Panc1 (cell line): Measurements from ENCODE around the gene ADORA1. TPM values are rescaled to one million over a fixed set of nuclear protein-coding genes. Genes with fewer than 3 reads are reported as not detected.

Experiments
- ATAC-seq: fragments of 200-7000 bp; cut with Tn5 transposase; 2 replicates; pipeline ENCODE4 v1.9.1; 2020; ENCODE audit warnings: mild to moderate bottlenecking, moderate library complexity
- BruUV-seq: library from RNA; stranded (reverse); fragments of 400-500 nt; replicated peaks from 2 replicates; lab custom pipeline; 2021; lab: Mats Ljungman, UMichigan
- CTCF ChIA-PET: fragments of 300-600 bp; sonication (Branson Sonifier 250); formaldehyde crosslinking; loops from one replicate; lab custom pipeline; 2022; ENCODE audit warnings: antibody characterized with exemption; lab: Charles Lee
- POLR2A ChIA-PET: fragments of 300-600 bp; sonication (Branson Sonifier 250); formaldehyde crosslinking; loops from one replicate; lab custom pipeline; 2022; ENCODE audit warnings: antibody characterized with exemption; lab: Charles Lee
- DNase-seq: peaks from one replicate; pipeline ENCODE4 v3.0.0-alpha.2; 2010; ENCODE audit warnings: low read depth, low spot score
- H3K27ac ChIP-seq: 2 replicates; pipeline ENCODE4 v1.5.1; 2011; ENCODE audit warnings: mild to moderate bottlenecking, low read length, inconsistent platforms
- H3K27me3 ChIP-seq: fragments of 200-500 bp; sonication (Bioruptor generic); 2 replicates; pipeline ENCODE4 v1.6.0; 2014; ENCODE audit warnings: low read length, inconsistent platforms; ENCODE audit not compliant: control insufficient read depth, insufficient read depth
- H3K36me3 ChIP-seq: fragments of 200-500 bp; sonication (Bioruptor generic); 2 replicates; pipeline ENCODE4 v1.5.1; 2014; ENCODE audit warnings: inconsistent platforms, mild to moderate bottlenecking, low read length, moderate library complexity; ENCODE audit not compliant: control insufficient read depth, insufficient read depth
- H3K4me1 ChIP-seq: 2 replicates; pipeline ENCODE4 v1.5.1; 2011; ENCODE audit warnings: inconsistent platforms, mild to moderate bottlenecking, low read length, moderate library complexity; ENCODE audit not compliant: control insufficient read depth, insufficient read depth
- H3K4me3 ChIP-seq, 2 experiments: 2 replicates each; pipeline ENCODE4 v1.5.1; 2011 to 2012; ENCODE audit warnings: low read depth in 2 of 2, low read length in 2 of 2, mild to moderate bottlenecking in 2 of 2, inconsistent platforms in 1 of 2, moderate library complexity in 1 of 2
- H3K9me3 ChIP-seq: fragments of 200-500 bp; sonication (Bioruptor generic); 2 replicates; pipeline ENCODE4 v1.5.1; 2014; ENCODE audit warnings: low read depth, mild to moderate bottlenecking, inconsistent platforms, low read length, moderate library complexity; ENCODE audit not compliant: control insufficient read depth, insufficient read depth
- CTCF ChIP-seq: fragments of 450-650 bp; IDR thresholded peaks from 2 replicates; pipeline ENCODE4 v1.5.1; 2017; ENCODE audit warnings: mild to moderate bottlenecking
- POLR2AphosphoS5 ChIP-seq: IDR thresholded peaks from 2 replicates; pipeline ENCODE4 v1.6.1; 2012; ENCODE audit warnings: mild to moderate bottlenecking, low read depth, low read length, moderate library complexity
- REST ChIP-seq, 2 experiments: IDR thresholded peaks; 2 replicates each; pipeline ENCODE4 v1.6.1; 2011 to 2012; ENCODE audit warnings: low read depth in 2 of 2, control low read depth in 1 of 2, low read length in 1 of 2, mild to moderate bottlenecking in 1 of 2, moderate library complexity in 1 of 2; ENCODE audit not compliant: insufficient read depth in 1 of 2
- SIN3A ChIP-seq: IDR thresholded peaks from 2 replicates; pipeline ENCODE4 v1.6.1; 2012; ENCODE audit warnings: low read depth, mild to moderate bottlenecking, low read length, moderate library complexity, borderline replicate concordance; ENCODE audit not compliant: insufficient read depth
- TCF7L2 ChIP-seq: IDR thresholded peaks from 2 replicates; pipeline ENCODE4 v1.6.1; 2011; ENCODE audit warnings: mild to moderate bottlenecking, low read depth, low read length, inconsistent platforms
- in situ Hi-C: cut with HindIII; loops from 2 replicates; pipeline ENCODE4 v1.10.0; 2016; ENCODE audit warnings: low sequenced_read_pairs, low pct_unique_long_range_greater_than_20kb
- intact Hi-C: fragments of 100-400 bp; cut with micrococcal nuclease; formaldehyde crosslinking; loops from one replicate; pipeline ENCODE4 v1.10.0; 2022; ENCODE audit not compliant: unreplicated experiment
- total RNA-seq: library from RNA; stranded (reverse); gene quantifications from one replicate; pipeline ENCODE4 v1.2.1, GENCODE V29; 2021; ENCODE audit not compliant: unreplicated experiment

The ADORA1 gene
- total RNA-seq, 1 experiment from 2014 or later: 8.5 TPM

- POLR2A ChIA-PET: no interaction called here
- Histone ChIP-seq H3K27me3 (no peaks in the 10 kb centered on the region), H3K9me3 (no peaks in the 10 kb centered on the region), H3K4me1 (no peaks in the 10 kb centered on the region; the same call in 1 of the 2 replicates), H3K27ac (no peak overlapping the region), H3K36me3 (no peaks in the 10 kb centered on the region), H3K4me3 (no peak overlapping the region)
- ATAC-seq (peak; percentile 87), DNase-seq (peak; percentile 51)
- TF ChIP-seq SIN3A (no peak), CTCF (peak; percentile 94), POLR2AphosphoS5 (no peak), TCF7L2 (no peak)
- intact Hi-C loops: loop anchor here (2.0 kb wide), 2 partner anchors 56 to 134 kb away; no protein-coding TSS in a partner anchor
- no TSS peak for BruUV-seq
- in situ Hi-C loops: no loop called here
- CTCF ChIA-PET: interaction anchor here (0.5 to 3.9 kb wide), 3 partner anchors 55 to 132 kb away, joined by 3 to 19 read pairs (median 4); no protein-coding TSS in a partner anchor
Observed at GRCh38 chr1:203172184-203173010, 44.9 kb downstream of the ADORA1 start.

GRCh38 chr1:203173011-203173555 is 45.6 kb downstream of the ADORA1 start:
- H3K27ac ChIP-seq: no peak overlapping the region
- H3K4me1 ChIP-seq: no peaks in the 10 kb centered on the region; the same call in 1 of the 2 replicates
- no peak for TF ChIP-seq CTCF
- no peak for TF ChIP-seq REST (IDR thresholded peaks at IDR 0.05; ENCODE audit: insufficient read depth in 1 of 2, low read depth in 2 of 2, low read length in 1 of 2)
- TF ChIP-seq POLR2AphosphoS5: no peak
- TF ChIP-seq TCF7L2: no peak
- TF ChIP-seq SIN3A: no peak
- H3K9me3 ChIP-seq: no peaks in the 10 kb centered on the region
- ATAC-seq (no peak), DNase-seq (no peak)
- no peaks in the 10 kb centered on the region for H3K27me3 ChIP-seq
- in situ Hi-C loops (no loop called here), intact Hi-C loops (loop anchor here (2.0 kb wide), 2 partner anchors 56 to 134 kb away; no protein-coding TSS in a partner anchor)
- ChIA-PET CTCF (interaction anchor here (0.5 to 3.9 kb wide), 3 partner anchors 55 to 125 kb away, joined by 3 to 19 read pairs (median 3); no protein-coding TSS in a partner anchor), POLR2A (no interaction called here)
- no peaks in the 10 kb centered on the region for H3K36me3 ChIP-seq
- no peak overlapping the region for H3K4me3 ChIP-seq
- BruUV-seq: no TSS peak
